Measurements from ENCODE around the gene RAD17. TPM values are rescaled to one million over a fixed set of nuclear protein-coding genes. Genes with fewer than 3 reads are reported as not detected.
"Not testable (repeated sequence)": the region's sequence is repeated elsewhere in the genome, so short reads cannot be mapped to it uniquely, and the experiment has no call there.

Gene RAD17
- total RNA-seq: 10 to 100 TPM in 3 of 4 donors, 1 to 10 TPM in 1; 4.9 to 18.3 (median 10.9) TPM

- TF ChIP-seq CTCF (IDR thresholded peaks at IDR 0.05): peak in 1 of 6 experiments; percentile 9
- TF ChIP-seq POLR2A (IDR thresholded peaks at IDR 0.05): peak in 2 of 4 donors; percentile 47 to 69
- H3K9me3 ChIP-seq: no peaks in the 10 kb centered on the region
- H3K4me3 ChIP-seq: peak within 1 kb of the TSS; percentile 70 to 91 (median 76)
- H3K36me3 ChIP-seq: peaks cover 0 to 40% (median 0%) of the 10 kb centered on the region in 3 donors
- DNase-seq: peak; percentile 66
- intact Hi-C loops (cut with DNase I): no loop called here
- H3K4me1 ChIP-seq: peaks cover 11 to 56% (median 21%) of the 10 kb centered on the region in 3 donors
- peak within 1 kb of the TSS; percentile 93 to 98 (median 96) for H3K27ac ChIP-seq
- WGBS, 2 donors: 7% methylated on average over 3 of the region's 66 CpGs; no CpG with 5 or more reads in 1 of the 2 donors
- no peaks in the 10 kb centered on the region for H3K27me3 ChIP-seq
These were observed at the start of gene RAD17, which contains the start of the genes AK6 and TAF9 for GRCh38 chr5:69369340-69370121. RAD17 (plus strand) TSS chr5:69369818; CDS start chr5:69372209, 2,391 bp downstream. AK6 (minus strand) TSS chr5:69369520; CDS start chr5:69369490, 30 bp downstream. TAF9 (minus strand) TSS chr5:69369520; CDS start chr5:69365737, 3,783 bp downstream.

- peaks cover 0 to under 1% (median 0%) of the 10 kb centered on the region in 3 donors for H3K4me1 ChIP-seq
- no peak overlapping the region for H3K4me3 ChIP-seq
- no peaks in the 10 kb centered on the region for H3K36me3 ChIP-seq
- TF ChIP-seq CTCF (IDR thresholded peaks at IDR 0.05) (no peak), POLR2A (IDR thresholded peaks at IDR 0.05) (no peak)
- WGBS, 2 donors: 85 to 86% methylated on average over 1 of the region's 1 CpG
- DNase-seq: no peak
- H3K27me3 ChIP-seq: no peaks in the 10 kb centered on the region
- H3K27ac ChIP-seq: no peak overlapping the region
- no peaks in the 10 kb centered on the region for H3K9me3 ChIP-seq
- intact Hi-C loops (cut with DNase I): no loop called here
These were observed 43.3 kb upstream of the RAD17 start for GRCh38 chr5:69326365-69326764.

GRCh38 chr5:69329905-69330489, 39.6 kb upstream of the RAD17 start:
- DNase-seq: no peak
- H3K36me3 ChIP-seq: no peaks in the 10 kb centered on the region
- intact Hi-C loops (cut with DNase I): loop anchor here (10.0 kb wide), 1 partner anchor 235 kb away; the partner anchor contains the start of gene SLC30A5
- no peak overlapping the region for H3K4me3 ChIP-seq
- no peak for TF ChIP-seq CTCF (IDR thresholded peaks at IDR 0.05)
- TF ChIP-seq POLR2A (IDR thresholded peaks at IDR 0.05): no peak
- WGBS, 2 donors: 77 to 81% methylated on average over 6 of the region's 9 CpGs
- H3K27ac ChIP-seq: no peak overlapping the region
- peaks cover 8 to 27% (median 11%) of the 10 kb centered on the region in 3 donors for H3K4me1 ChIP-seq
- H3K9me3 ChIP-seq: no peaks in the 10 kb centered on the region
- no peaks in the 10 kb centered on the region for H3K27me3 ChIP-seq

- Histone ChIP-seq H3K36me3 (no peaks in the 10 kb centered on the region), H3K4me3 (peak overlapping the region; percentile 63 to 82 (median 68)), H3K27ac (peak overlapping the region; percentile 7 to 88 (median 84)), H3K9me3 (no peaks in the 10 kb centered on the region), H3K4me1 (peaks cover 10 to 34% (median 11%) of the 10 kb centered on the region in 3 donors), H3K27me3 (no peaks in the 10 kb centered on the region)
- intact Hi-C loops (cut with DNase I): loop anchor here (10.0 kb wide), 1 partner anchor 237 kb away; the partner anchor contains the start of gene SLC30A5
- no peak for DNase-seq
- WGBS, 2 donors: 49 to 52% methylated on average over 11 of the region's 11 CpGs
- TF ChIP-seq CTCF (IDR thresholded peaks at IDR 0.05) (no peak), POLR2A (IDR thresholded peaks at IDR 0.05) (no peak)
These were observed 37.8 kb upstream of the RAD17 start for GRCh38 chr5:69331528-69332445.

GRCh38 chr5:69333668-69334315, 35.8 kb upstream of the RAD17 start:
- H3K4me1 ChIP-seq: peaks cover 10 to 34% (median 11%) of the 10 kb centered on the region in 3 donors
- not testable (repeated sequence) for H3K27me3 ChIP-seq, H3K27ac ChIP-seq, H3K9me3 ChIP-seq, DNase-seq, H3K4me3 ChIP-seq, H3K36me3 ChIP-seq
- intact Hi-C loops (cut with DNase I): loop anchor here (10.0 kb wide), 1 partner anchor 239 kb away; the partner anchor contains the start of gene SLC30A5
- WGBS, 2 donors: 97 to 100% methylated on average over 3 to 18 of the region's 25 CpGs

Measured in esophagus squamous epithelium (tissue), 5 donors.